T47D (cell line): ENCODE results near the gene DTX3.
A peak's percentile ranks its signal among the peaks of the same experiment; 100 is the strongest.
"Not testable (repeated sequence)": the region's sequence is repeated elsewhere in the genome, so short reads cannot be mapped to it uniquely, and the experiment has no call there.

Experiments used
- DNase-seq, 2 experiments: peaks; one replicate each; pipeline versions ENCODE4 v3.0.0 to v3.0.0-alpha.2; 2011 to 2012; ENCODE audit warnings: low read depth in 1 of 2, low spot score in 1 of 2
- JUND ChIP-seq: IDR thresholded peaks from 2 replicates; pipeline ENCODE4 v1.6.1; 2012; ENCODE audit warnings: low read depth
- in situ Hi-C: cut with HindIII; loops from 2 replicates; pipeline ENCODE4 v1.10.0; 2016; ENCODE audit warnings: low sequenced_read_pairs, low pct_unique_long_range_greater_than_20kb

Gene DTX3

DNA sequence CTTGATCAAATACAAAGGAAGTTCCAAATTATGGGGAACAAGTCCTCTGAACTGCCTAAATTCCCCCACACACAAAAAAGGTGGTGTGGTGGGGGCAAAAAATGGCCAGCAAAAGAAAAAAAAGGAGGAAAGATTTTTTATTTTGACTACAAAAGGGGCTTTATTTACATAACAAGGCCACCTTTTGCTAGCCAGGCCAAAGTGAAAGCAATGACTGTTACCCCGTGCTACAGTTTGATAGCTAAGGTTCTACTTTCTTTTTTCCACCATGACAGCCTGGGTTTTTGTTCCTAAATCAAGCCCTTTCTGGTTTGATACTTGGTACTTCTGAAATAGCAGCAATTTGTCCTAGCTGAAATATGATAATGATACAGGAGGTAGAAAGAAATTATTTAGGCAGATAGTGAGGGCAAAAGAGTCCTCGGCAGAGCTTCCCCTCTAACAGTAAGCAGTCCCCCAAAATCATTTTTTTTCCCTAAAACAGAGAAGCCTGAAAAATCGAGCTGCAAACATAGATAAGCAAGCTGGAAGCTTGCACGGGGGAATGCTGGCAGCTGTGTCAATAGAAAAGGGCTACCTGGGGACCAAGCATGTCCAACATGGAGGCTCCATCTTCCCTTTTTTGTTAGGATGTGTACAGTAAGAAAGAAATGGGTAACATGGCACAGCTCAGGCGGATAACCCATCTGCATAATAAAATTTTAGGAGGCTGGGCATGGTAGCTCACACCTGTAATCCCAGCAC is 37.2 kb downstream of the DTX3 start:
- in situ Hi-C loops: no loop called here
- TF ChIP-seq JUND: no peak
- no peak for DNase-seq

DNA sequence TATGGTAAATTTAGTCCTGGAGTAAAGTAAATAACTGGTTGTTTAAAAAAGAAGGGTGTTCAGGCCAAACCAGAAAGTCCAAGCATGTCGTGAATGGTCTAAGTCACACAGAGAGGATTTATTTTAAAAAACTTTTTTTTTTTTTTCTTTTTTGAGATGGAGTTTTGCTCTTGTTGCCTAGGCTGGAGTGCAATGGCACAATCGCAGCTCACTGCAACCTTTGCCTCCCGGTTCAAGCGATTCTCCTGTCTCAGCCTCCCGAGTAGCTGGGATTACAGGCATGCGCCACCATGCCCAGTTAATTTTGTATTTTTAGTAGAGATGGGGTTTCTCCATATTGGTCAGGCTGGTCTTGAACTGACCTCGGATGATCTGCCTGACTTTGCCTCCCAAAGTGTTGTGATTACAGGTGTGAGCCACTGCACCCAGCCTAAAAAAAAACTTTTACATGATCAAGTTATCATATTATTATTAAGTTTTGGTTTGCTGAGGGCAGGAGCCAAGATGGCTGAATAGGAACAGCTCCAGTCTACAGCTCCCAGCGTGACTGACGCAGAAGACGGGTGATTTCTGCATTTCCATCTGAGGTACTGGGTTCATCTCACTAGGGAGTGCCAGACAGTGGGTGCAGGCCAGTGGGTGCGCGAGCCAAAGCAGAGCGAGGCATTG is 41.5 kb downstream of the DTX3 start:
- in situ Hi-C loops: not testable (repeated sequence)
- peak in 1 of 2 experiments; percentile 63 for DNase-seq

DNA sequence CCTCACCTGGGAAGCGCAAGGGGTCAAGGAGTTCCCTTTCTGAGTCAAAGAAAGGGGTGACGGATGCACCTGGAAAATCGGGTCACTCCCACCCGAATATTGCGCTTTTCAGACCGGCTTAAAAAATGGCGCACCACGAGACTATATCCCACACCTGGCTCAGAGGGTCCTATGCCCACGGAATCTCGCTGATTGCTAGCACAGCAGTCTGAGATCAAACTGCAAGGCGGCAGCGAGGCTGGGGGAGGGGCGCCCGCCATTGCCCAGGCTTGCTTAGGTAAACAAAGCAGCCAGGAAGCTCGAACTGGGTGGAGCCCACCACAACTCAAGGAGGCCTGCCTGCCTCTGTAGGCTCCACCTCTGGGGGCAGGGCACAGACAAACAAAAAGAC is 42.0 kb downstream of the DTX3 start:
- DNase-seq, in situ Hi-C loops: not testable (repeated sequence)

DNA sequence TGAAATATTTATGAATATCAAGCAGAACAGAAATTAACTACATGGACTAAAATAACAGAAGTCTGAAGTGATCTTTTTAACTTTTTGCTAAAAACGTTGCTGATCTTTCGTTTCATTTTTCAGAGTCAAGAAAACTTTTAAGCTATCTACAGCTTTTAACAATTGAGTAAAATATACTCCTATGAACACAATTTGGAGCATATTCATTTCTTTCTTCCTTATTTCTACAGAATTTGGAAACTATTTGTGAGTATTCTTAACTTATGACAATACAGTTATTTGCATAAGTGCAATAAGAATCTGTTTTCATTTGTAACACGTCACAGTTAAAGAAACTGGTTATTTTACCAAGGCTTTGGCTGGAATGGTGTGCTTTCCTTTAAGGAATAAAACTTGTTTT is 49.4 kb downstream of the DTX3 start:
- no peak for DNase-seq
- TF ChIP-seq JUND: no peak
- in situ Hi-C loops: no loop called here

- no peak for TF ChIP-seq JUND
- in situ Hi-C loops: no loop called here
- DNase-seq: no peak
Measured at GRCh38 chr12:57655541-57656240, 51.1 kb downstream of the DTX3 start.

- in situ Hi-C loops, DNase-seq: not testable (repeated sequence)
Measured at GRCh38 chr12:57656408-57656807, 51.8 kb downstream of the DTX3 start.

DNA sequence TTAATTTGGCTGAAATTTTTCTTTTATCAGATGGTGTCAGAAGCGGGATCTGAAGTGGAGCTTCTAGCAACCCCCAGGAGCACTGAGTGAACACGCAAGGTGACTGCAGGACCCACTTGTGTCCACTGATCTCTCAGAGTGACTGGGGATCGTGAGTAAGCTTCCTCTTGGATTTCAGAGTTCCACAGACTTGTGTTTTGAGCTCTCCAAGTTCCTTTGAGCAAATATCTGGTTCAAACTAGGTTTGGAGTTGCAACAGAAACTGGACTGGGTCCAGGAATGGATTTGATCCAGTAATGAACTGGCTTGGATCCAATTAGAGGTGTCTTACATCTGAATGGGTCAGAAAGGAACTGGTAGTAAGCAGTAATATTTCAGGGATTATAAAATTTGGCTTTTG is 53.1 kb downstream of the DTX3 start:
- DNase-seq: peak in 1 of 2 experiments; percentile 58
- in situ Hi-C loops: no loop called here
- TF ChIP-seq JUND: no peak

GRCh38 chr12:57658890-57659289 is 54.3 kb downstream of the DTX3 start:
- no peak for DNase-seq
- in situ Hi-C loops: no loop called here
- no peak for TF ChIP-seq JUND
